K562 (cell line): ENCODE measurements around the gene ITK. TPM values are rescaled to one million over a fixed set of nuclear protein-coding genes. Genes with fewer than 3 reads are reported as not detected.

Source experiments
- ELK3 ChIP-seq: fragments of 450-650 bp; formaldehyde crosslinking; IDR thresholded peaks from 2 replicates; pipeline ENCODE4 v1.4.0; 2020; ENCODE audit warnings: mild to moderate bottlenecking
- FUS ChIP-seq: fragments of 200-400 bp; formaldehyde crosslinking; optimal IDR thresholded peaks from 2 replicates; pipeline ENCODE3; 2017; ENCODE audit warnings: low read depth, low read length
- HMG20A ChIP-seq: fragments of 450-650 bp; formaldehyde crosslinking; conservative IDR thresholded peaks from 2 replicates; pipeline ENCODE4 v1.4.0; 2020; ENCODE audit warnings: mild to moderate bottlenecking, mixed read lengths
- MCM5 ChIP-seq: fragments of 450-650 bp; IDR thresholded peaks from 2 replicates; pipeline ENCODE4 v1.6.1; 2016; ENCODE audit warnings: low read depth
- POLR3G ChIP-seq: IDR thresholded peaks from 2 replicates; pipeline ENCODE4 v1.6.1; 2011; ENCODE audit not compliant: insufficient read length, insufficient replicate concordance; ENCODE audit errors: extremely low read depth
- SREBF1 ChIP-seq: fragments of 150-350 bp; IDR thresholded peaks from 2 replicates; pipeline ENCODE4 v1.6.1; 2014; ENCODE audit warnings: antibody characterized with exemption, low read depth, low read length, borderline replicate concordance
- XRCC3 ChIP-seq: fragments of 450-650 bp; IDR thresholded peaks from 2 replicates; pipeline ENCODE4 v1.6.1; 2017; ENCODE audit warnings: mild to moderate bottlenecking, moderate library complexity
- ZFP30 ChIP-seq: fragments of 250-450 bp; sonication (Bioruptor Pico); IDR thresholded peaks from 2 replicates; pipeline ENCODE4 v1.8.0; 2022; ENCODE audit warnings: moderate library complexity, mild to moderate bottlenecking, inconsistent platforms, borderline replicate concordance
- ZFX ChIP-seq: sonication (generic); formaldehyde crosslinking; IDR thresholded peaks from 2 replicates; pipeline ENCODE4 v1.8.0; 2022; ENCODE audit warnings: mild to moderate bottlenecking, missing genetic modification reagents, moderate library complexity
- ZNF23 ChIP-seq: fragments of 250-450 bp; sonication (Bioruptor Pico); IDR thresholded peaks from 2 replicates; pipeline ENCODE4 v1.4.0; 2020; ENCODE audit warnings: mild to moderate bottlenecking
- ZNF280A ChIP-seq: fragments of 450-650 bp; IDR thresholded peaks from 2 replicates; pipeline ENCODE4 v1.6.1; 2018; ENCODE audit warnings: mild to moderate bottlenecking, low read depth; ENCODE audit not compliant: partially characterized antibody
- ZNF398 ChIP-seq: fragments of 250-450 bp; sonication (Bioruptor Pico); IDR thresholded peaks from 2 replicates; pipeline ENCODE4 v1.8.0; 2021; ENCODE audit warnings: moderate library complexity, mild to moderate bottlenecking, inconsistent platforms
- polyA plus RNA-seq, 8 experiments: library from polyadenylated mRNA; depleted of rRNA in 4 of 8; stranded (reverse) in 5 of 8; unstranded in 3 of 8; fragments of >200 nt; fragmentation: Nextera tagmentation in 2 of 8; fragmentation: Illumina TruSeq in 1 of 8; extraction: Ambion mirVana in 2 of 8; extraction: Trizol in 1 of 8; gene quantifications; 2 replicates each; pipeline versions ENCODE4 v1.2.1 to v1.2.3, GENCODE V29; 2011 to 2014; ENCODE audit warnings: inconsistent platforms in 1 of 8, missing spikeins in 1 of 8
- total RNA-seq, 7 experiments: library from RNA; depleted of rRNA in 6 of 7; stranded (reverse); fragments of >200 nt in 6 of 7; fragmentation: Illumina TruSeq in 2 of 7; extraction: Trizol in 2 of 7; gene quantifications; 2 replicates each; pipeline versions ENCODE4 v1.2.1 to v1.2.3, GENCODE V29; 2011 to 2021; ENCODE audit warnings: low replicate concordance in 1 of 7
- TF ChIP-seq, protein P1 (sequence below): fragments of 150-350 bp; conservative IDR thresholded peaks from 2 replicates; pipeline ENCODE4 v1.6.1; 2014; ENCODE audit warnings: low read length
- TF ChIP-seq, protein P2 (sequence below): IDR thresholded peaks from 2 replicates; pipeline ENCODE4 v1.6.1; 2016; ENCODE audit warnings: missing genetic modification characterization, missing compliant biosample characterization

Gene ITK
- total and polyA plus RNA-seq, 9 of the 15 experiments (the other 6 are each of a cell fraction or from before 2014, with no cell fraction given), result 0.04 to 0.75 TPM; not detected in 7

GRCh38 chr5:157278319-157279037 lies 97.8 kb downstream of the ITK start (continued):
- TF ChIP-seq, protein P1, sequence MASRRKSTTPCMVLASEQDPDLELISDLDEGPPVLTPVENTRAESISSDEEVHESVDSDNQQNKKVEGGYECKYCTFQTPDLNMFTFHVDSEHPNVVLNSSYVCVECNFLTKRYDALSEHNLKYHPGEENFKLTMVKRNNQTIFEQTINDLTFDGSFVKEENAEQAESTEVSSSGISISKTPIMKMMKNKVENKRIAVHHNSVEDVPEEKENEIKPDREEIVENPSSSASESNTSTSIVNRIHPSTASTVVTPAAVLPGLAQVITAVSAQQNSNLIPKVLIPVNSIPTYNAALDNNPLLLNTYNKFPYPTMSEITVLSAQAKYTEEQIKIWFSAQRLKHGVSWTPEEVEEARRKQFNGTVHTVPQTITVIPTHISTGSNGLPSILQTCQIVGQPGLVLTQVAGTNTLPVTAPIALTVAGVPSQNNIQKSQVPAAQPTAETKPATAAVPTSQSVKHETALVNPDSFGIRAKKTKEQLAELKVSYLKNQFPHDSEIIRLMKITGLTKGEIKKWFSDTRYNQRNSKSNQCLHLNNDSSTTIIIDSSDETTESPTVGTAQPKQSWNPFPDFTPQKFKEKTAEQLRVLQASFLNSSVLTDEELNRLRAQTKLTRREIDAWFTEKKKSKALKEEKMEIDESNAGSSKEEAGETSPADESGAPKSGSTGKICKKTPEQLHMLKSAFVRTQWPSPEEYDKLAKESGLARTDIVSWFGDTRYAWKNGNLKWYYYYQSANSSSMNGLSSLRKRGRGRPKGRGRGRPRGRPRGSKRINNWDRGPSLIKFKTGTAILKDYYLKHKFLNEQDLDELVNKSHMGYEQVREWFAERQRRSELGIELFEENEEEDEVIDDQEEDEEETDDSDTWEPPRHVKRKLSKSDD, result no peak
- TF ChIP-seq HMG20A (CRISPR knock-in tag) (peak; percentile 88), ZNF23 (CRISPR knock-in tag) (peak; percentile 86), POLR3G (no peak), FUS (no peak), MCM5 (no peak), SREBF1 (no peak), ELK3 (CRISPR knock-in tag) (peak; percentile 84; the same call in 1 of the 2 replicates), ZFP30 (CRISPR knock-in tag) (no peak), ZNF280A (no peak), ZNF398 (CRISPR knock-in tag) (no peak), ZFX (CRISPR knock-in tag) (no peak), XRCC3 (no peak)
- TF ChIP-seq, protein P2, sequence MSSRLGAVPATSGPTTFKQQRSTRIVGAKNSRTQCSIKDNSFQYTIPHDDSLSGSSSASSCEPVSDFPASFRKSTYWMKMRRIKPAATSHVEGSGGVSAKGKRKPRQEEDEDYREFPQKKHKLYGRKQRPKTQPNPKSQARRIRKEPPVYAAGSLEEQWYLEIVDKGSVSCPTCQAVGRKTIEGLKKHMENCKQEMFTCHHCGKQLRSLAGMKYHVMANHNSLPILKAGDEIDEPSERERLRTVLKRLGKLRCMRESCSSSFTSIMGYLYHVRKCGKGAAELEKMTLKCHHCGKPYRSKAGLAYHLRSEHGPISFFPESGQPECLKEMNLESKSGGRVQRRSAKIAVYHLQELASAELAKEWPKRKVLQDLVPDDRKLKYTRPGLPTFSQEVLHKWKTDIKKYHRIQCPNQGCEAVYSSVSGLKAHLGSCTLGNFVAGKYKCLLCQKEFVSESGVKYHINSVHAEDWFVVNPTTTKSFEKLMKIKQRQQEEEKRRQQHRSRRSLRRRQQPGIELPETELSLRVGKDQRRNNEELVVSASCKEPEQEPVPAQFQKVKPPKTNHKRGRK, result no peak
